ENCODE measurements around the gene TFB2M. TPM values are rescaled to one million over a fixed set of nuclear protein-coding genes. Genes with fewer than 3 reads are reported as not detected.

The TFB2M gene
- total RNA-seq, 4 donors from 2014 or later, result 9.1 to 12.9 (median 11.4) TPM

- H3K9me3 ChIP-seq, result no peaks in the 10 kb centered on the region
- no peak for DNase-seq (ENCODE audit: extremely low spot score)
- no peak overlapping the region for H3K4me3 ChIP-seq
- H3K4me1 ChIP-seq, result peaks cover 43 to 82% (median 79%) of the 10 kb centered on the region in 4 donors
- H3K27me3 ChIP-seq, result no peaks in the 10 kb centered on the region
- intact Hi-C loops (cut with DNase I), result no loop called here
- H3K36me3 ChIP-seq, result peaks cover 0 to 8% (median 6%) of the 10 kb centered on the region in 4 donors
- TF ChIP-seq CTCF (IDR thresholded peaks at IDR 0.05), result no peak
- no peak for TF ChIP-seq EP300 (IDR thresholded peaks at IDR 0.05)
- no peak for TF ChIP-seq POLR2AphosphoS5 (IDR thresholded peaks at IDR 0.05)
- TF ChIP-seq POLR2A (IDR thresholded peaks at IDR 0.05; ENCODE audit: low read depth), result no peak
- peak overlapping the region; percentile 66 to 76 (median 72) for H3K27ac ChIP-seq (replicated peaks in 1 of 4)
- WGBS, result 71% methylated on average over 3 of the region's 3 CpGs
Observed at GRCh38 chr1:246587032-246587431, 21.0 kb upstream of the TFB2M start.

GRCh38 chr1:246583448-246584185, 17.6 kb upstream of the TFB2M start:
- DNase-seq (ENCODE audit: extremely low spot score), result no peak
- H3K4me3 ChIP-seq, result no peak overlapping the region
- no peaks in the 10 kb centered on the region for H3K9me3 ChIP-seq
- peak overlapping the region; percentile 70 to 84 (median 79) for H3K27ac ChIP-seq (replicated peaks in 1 of 4)
- no peaks in the 10 kb centered on the region for H3K36me3 ChIP-seq
- TF ChIP-seq EP300 (IDR thresholded peaks at IDR 0.05) (peak; percentile 36), POLR2AphosphoS5 (IDR thresholded peaks at IDR 0.05) (peak; percentile 73 to 74), CTCF (IDR thresholded peaks at IDR 0.05) (no peak), POLR2A (IDR thresholded peaks at IDR 0.05; ENCODE audit: low read depth) (no peak)
- peaks cover 73 to 96% (median 93%) of the 10 kb centered on the region in 4 donors for H3K4me1 ChIP-seq
- intact Hi-C loops (cut with DNase I), result no loop called here
- H3K27me3 ChIP-seq, result no peaks in the 10 kb centered on the region
- 67% methylated on average over 5 of the region's 6 CpGs for WGBS

- DNase-seq (ENCODE audit: extremely low spot score), result no peak
- Histone ChIP-seq H3K9me3 (no peaks in the 10 kb centered on the region), H3K27me3 (no peaks in the 10 kb centered on the region), H3K36me3 (no peaks in the 10 kb centered on the region), H3K4me1 (peaks cover 78 to 96% (median 96%) of the 10 kb centered on the region in 4 donors), H3K4me3 (no peak overlapping the region), H3K27ac (replicated peaks in 1 of 4) (peak overlapping the region; percentile 70 to 84 (median 79))
- 89% methylated on average over 2 of the region's 2 CpGs for WGBS
- no peak for TF ChIP-seq EP300 (IDR thresholded peaks at IDR 0.05)
- TF ChIP-seq POLR2AphosphoS5 (IDR thresholded peaks at IDR 0.05), result no peak
- TF ChIP-seq CTCF (IDR thresholded peaks at IDR 0.05), result no peak
- no peak for TF ChIP-seq POLR2A (IDR thresholded peaks at IDR 0.05; ENCODE audit: low read depth)
- intact Hi-C loops (cut with DNase I), result no loop called here
Observed at GRCh38 chr1:246583056-246583440, 17.0 kb upstream of the TFB2M start.

- Histone ChIP-seq H3K9me3 (no peaks in the 10 kb centered on the region), H3K4me3 (no peak overlapping the region), H3K27ac (replicated peaks in 1 of 4) (peak overlapping the region; percentile 70 to 84 (median 79)), H3K36me3 (no peaks in the 10 kb centered on the region), H3K4me1 (peaks cover 83 to 96% (median 96%) of the 10 kb centered on the region in 4 donors), H3K27me3 (no peaks in the 10 kb centered on the region)
- intact Hi-C loops (cut with DNase I), result no loop called here
- no peak for DNase-seq (ENCODE audit: extremely low spot score)
- WGBS, result 84% methylated on average over 17 of the region's 17 CpGs
- TF ChIP-seq POLR2A (IDR thresholded peaks at IDR 0.05; ENCODE audit: low read depth) (no peak), EP300 (IDR thresholded peaks at IDR 0.05) (no peak), POLR2AphosphoS5 (IDR thresholded peaks at IDR 0.05) (no peak), CTCF (IDR thresholded peaks at IDR 0.05) (no peak)
Observed at GRCh38 chr1:246582301-246583055, 16.4 kb upstream of the TFB2M start.

Measured in esophagus muscularis mucosa (tissue), 4 donors.